Stomach smooth muscle (tissue), 2 donors: Measurements from ENCODE around the gene ZNF708.
"Not testable (repeated sequence)": the region's sequence is repeated elsewhere in the genome, so short reads cannot be mapped to it uniquely, and the experiment has no call there.

Source experiments
- H3K27ac ChIP-seq: one replicate; pipeline ENCODE4 v1.7.0; 2013; ENCODE audit warnings: mild to moderate bottlenecking, low read length, inconsistent platforms
- H3K27me3 ChIP-seq, 2 donors: one replicate each; pipeline ENCODE4 v1.7.0; 2013; ENCODE audit warnings: low read length in 2 of 2; ENCODE audit not compliant: insufficient read depth in 2 of 2, control insufficient read depth in 1 of 2
- H3K36me3 ChIP-seq, 2 donors: one replicate each; pipeline ENCODE4 v1.7.0; 2013; ENCODE audit warnings: low read length in 2 of 2; ENCODE audit not compliant: control insufficient read depth in 2 of 2, insufficient read depth in 2 of 2
- H3K4me1 ChIP-seq: one replicate; pipeline ENCODE4 v1.7.0; 2013; ENCODE audit warnings: low read length; ENCODE audit not compliant: control insufficient read depth, insufficient read depth
- H3K4me3 ChIP-seq, 2 donors: one replicate each; pipeline ENCODE4 v1.7.0; 2013; ENCODE audit warnings: low read length in 2 of 2
- H3K9ac ChIP-seq, 2 donors: one replicate each; pipeline ENCODE4 v1.7.0; 2013; ENCODE audit warnings: low read length in 2 of 2, mild to moderate bottlenecking in 1 of 2
- H3K9me3 ChIP-seq, 2 donors: one replicate each; pipeline ENCODE4 v1.7.0; 2013; ENCODE audit warnings: low read length in 2 of 2; ENCODE audit not compliant: control insufficient read depth in 2 of 2
- donor health status: healthy.
- donor health status: Pancreatic carcinoma.

The ZNF708 gene

DNA sequence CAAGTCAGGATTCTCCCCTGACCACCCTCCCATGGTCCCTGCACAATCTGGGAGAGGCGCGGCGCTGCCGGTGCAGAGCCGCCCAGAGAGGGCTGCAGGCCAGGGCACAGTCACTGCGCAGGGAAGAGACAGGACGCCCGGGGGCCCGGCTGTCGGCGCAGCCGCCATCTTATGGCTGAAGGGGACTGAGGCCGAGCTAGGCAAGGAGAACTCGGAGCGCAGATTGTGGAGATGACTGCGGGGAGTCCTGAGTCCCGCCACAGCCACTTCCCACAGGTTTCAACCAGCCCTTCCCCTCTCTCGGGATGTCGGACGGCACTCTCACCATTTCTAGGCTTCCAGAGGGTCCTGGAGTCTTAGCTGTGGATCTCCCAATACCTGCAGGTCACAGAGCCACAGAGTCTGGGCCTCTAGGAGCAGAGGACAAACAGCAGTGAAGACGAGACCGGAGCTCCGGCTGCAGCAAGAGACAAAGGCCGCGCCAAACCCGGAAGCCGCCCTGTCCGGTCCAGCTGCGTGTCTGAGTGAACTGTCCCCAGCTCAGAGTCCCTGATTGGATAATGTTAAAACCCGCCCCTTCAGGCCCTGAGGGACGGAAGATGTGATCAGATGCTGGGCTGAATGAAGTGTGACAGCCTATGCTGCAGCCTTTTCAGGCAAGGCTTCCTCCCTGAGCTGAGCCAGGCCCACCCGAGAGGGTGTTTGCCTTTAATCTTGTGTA is at the start of gene ZNF708:
Gene ZNF708 (minus strand): TSS at position 526 of the 721 bp plus-strand sequence. CDS start 198 bp downstream, at position 328.
- peaks cover 0 to 4% of the 10 kb centered on the region in 2 donors for H3K36me3 ChIP-seq
- H3K9ac ChIP-seq = peak within 1 kb of the TSS; percentile 94 to 96
- H3K27ac ChIP-seq = peak within 1 kb of the TSS; percentile 95
- no peaks in the 10 kb centered on the region for H3K27me3 ChIP-seq
- peak within 1 kb of the TSS; percentile 83 to 98 for H3K4me3 ChIP-seq
- peaks cover 9% of the 10 kb centered on the region for H3K4me1 ChIP-seq
- no peaks in the 10 kb centered on the region for H3K9me3 ChIP-seq

DNA sequence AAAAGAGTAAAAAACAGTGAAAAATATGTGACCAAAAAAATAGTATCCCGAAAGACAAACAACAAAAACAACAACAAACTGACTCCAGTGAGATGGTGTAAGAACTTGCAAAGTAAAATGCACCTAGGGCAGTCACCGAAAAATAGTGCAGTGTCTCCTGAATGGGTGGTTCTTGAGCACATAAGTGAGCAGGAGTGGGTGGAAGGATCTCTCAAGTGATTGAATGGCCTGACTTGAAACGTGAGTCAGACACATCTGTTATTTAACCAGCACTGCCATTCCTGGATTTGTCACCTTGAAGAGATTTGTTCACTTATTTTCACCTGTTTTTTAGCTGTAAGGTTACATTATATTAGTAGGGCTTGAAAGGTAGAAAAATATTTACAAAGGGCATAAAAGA is 33.1 kb upstream of the ZNF708 start:
- Histone ChIP-seq H3K9me3 (no peaks in the 10 kb centered on the region), H3K9ac (no peak overlapping the region), H3K36me3 (peaks cover 0 to 2% of the 10 kb centered on the region in 2 donors), H3K27ac (no peak overlapping the region), H3K27me3 (no peaks in the 10 kb centered on the region), H3K4me3 (no peak overlapping the region), H3K4me1 (no peaks in the 10 kb centered on the region)

GRCh38 chr19:21358768-21359451 is 29.7 kb upstream of the ZNF708 start, which contains the start of gene ZNF738:
TSS of gene ZNF738 (plus strand) at chr19:21359000. CDS start at chr19:21359141, 141 bp downstream.
- Histone ChIP-seq H3K36me3 (peaks cover 0 to 2% of the 10 kb centered on the region in 2 donors), H3K4me1 (no peaks in the 10 kb centered on the region), H3K9me3 (no peaks in the 10 kb centered on the region), H3K27me3 (no peaks in the 10 kb centered on the region), H3K9ac (peak within 1 kb of the TSS; percentile 86 to 88), H3K27ac (peak within 1 kb of the TSS; percentile 71), H3K4me3 (peak within 1 kb of the TSS; percentile 92 to 97)

- H3K27me3 ChIP-seq = no peaks in the 10 kb centered on the region
- H3K9ac ChIP-seq = no peak overlapping the region
Measured at GRCh38 chr19:21352830-21353229, 23.6 kb upstream of the ZNF708 start.

DNA sequence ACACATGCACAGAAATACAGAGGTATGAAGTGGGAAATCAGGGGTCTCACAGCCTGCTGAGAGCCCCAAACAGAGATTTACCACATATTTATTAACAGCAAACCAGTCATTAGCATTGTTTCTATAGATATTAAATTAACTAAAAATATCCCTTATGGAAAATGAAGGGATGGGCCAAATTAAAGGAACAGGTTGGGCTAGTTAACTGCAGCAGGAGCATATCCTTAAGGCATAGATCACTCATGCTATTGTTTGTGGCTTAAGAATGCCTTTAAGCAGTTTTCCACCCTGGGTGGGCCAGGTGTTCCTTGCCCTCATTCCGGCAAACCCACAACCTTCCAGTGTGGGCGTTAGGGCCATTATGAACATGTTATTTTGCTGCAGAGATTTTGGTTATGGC is 15.6 kb upstream of the ZNF708 start:
- H3K27ac ChIP-seq, H3K9ac ChIP-seq, H3K9me3 ChIP-seq, H3K27me3 ChIP-seq, H3K36me3 ChIP-seq, H3K4me1 ChIP-seq, H3K4me3 ChIP-seq: not testable (repeated sequence)

More at GRCh38 chr19:21352830-21353229, 23.6 kb upstream of the ZNF708 start:
- peaks cover 0 to 4% of the 10 kb centered on the region in 2 donors for H3K9me3 ChIP-seq
- no peak overlapping the region for H3K4me3 ChIP-seq
- no peaks in the 10 kb centered on the region for H3K36me3 ChIP-seq
- H3K27ac ChIP-seq = no peak overlapping the region
- no peaks in the 10 kb centered on the region for H3K4me1 ChIP-seq

GRCh38 chr19:21335721-21336120 is 6.5 kb upstream of the ZNF708 start:
- no peak overlapping the region for H3K27ac ChIP-seq
- no peak overlapping the region for H3K4me3 ChIP-seq
- H3K4me1 ChIP-seq = no peaks in the 10 kb centered on the region
- H3K27me3 ChIP-seq = no peaks in the 10 kb centered on the region
- H3K9me3 ChIP-seq = peaks cover 4 to 7% of the 10 kb centered on the region in 2 donors
- H3K9ac ChIP-seq = no peak overlapping the region
- H3K36me3 ChIP-seq = no peaks in the 10 kb centered on the region

DNA sequence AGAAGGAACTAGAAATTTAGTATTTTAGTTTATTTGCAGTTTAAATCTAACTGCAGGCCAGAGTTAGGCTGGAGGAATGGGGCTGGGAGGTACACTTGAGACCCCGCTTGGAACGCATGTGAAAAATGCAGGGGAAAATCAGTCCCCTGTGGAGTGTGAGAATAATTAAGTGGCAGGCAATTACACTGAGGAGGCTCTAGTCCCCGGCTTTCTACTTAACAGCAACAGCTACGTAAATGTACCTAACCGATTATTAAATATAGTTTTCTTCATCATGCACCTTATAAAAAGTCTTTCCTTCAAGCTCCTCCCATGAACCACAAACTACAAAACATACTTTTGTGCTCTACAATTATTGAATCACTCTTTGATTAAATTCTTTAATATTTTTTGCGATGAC is 804 bp downstream of the ZNF708 start:
- H3K9ac ChIP-seq = peak overlapping the region; percentile 94 to 96
- H3K27me3 ChIP-seq = no peaks in the 10 kb centered on the region
- peak overlapping the region; percentile 95 for H3K27ac ChIP-seq
- peaks cover 9% of the 10 kb centered on the region for H3K4me1 ChIP-seq
- H3K36me3 ChIP-seq = peaks cover 0 to 4% of the 10 kb centered on the region in 2 donors
- H3K4me3 ChIP-seq = peak overlapping the region; percentile 83 to 98
- H3K9me3 ChIP-seq = no peaks in the 10 kb centered on the region

DNA sequence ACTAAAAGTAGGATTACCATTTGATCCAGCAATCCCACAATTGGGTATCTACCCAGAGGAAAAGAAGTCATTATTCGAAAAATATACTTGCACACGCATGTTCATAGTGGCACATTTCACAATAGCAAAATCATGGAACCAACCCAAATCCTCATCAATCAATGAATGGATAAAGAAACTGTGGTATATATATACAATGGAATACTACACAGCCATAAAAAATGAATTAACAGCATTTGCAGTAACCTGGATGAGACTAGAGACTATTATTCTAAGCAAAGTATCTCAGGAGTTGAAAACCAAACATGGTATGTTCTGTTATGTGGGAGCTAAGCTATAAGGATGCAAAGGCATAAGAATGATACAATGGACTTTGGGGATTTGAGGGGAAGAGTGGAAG is 3.0 kb downstream of the ZNF708 start:
- no peak overlapping the region for H3K27ac ChIP-seq

DNA sequence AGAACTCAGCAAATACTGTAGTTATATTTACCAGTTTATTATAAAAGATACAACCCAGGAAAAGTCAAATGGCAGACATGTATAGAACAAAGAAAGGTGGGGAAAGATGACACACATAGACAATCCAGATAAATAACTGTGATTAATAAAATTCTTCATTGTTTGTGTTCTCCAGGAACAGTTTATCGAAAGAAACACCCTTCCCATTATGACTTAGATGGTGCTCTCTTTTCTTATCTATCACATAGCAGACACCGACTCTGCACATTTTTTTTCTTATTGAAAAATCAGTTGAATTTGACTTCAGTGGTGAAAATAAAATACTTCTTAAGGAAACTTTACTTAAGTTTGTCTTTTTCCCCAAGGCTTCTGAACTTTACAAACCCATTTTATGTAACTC is 6.2 kb downstream of the ZNF708 start:
- no peak overlapping the region for H3K9ac ChIP-seq
- no peak overlapping the region for H3K27ac ChIP-seq
- H3K9me3 ChIP-seq = no peaks in the 10 kb centered on the region
- no peak overlapping the region for H3K4me3 ChIP-seq
- no peaks in the 10 kb centered on the region for H3K27me3 ChIP-seq
- H3K4me1 ChIP-seq = peaks cover 8% of the 10 kb centered on the region
- peaks cover 0 to 4% of the 10 kb centered on the region in 2 donors for H3K36me3 ChIP-seq

More for the DNA sequence above, 3.0 kb downstream of the ZNF708 start:
- no peak overlapping the region for H3K9ac ChIP-seq
- H3K36me3 ChIP-seq = peaks cover 0 to 4% of the 10 kb centered on the region in 2 donors
- no peaks in the 10 kb centered on the region for H3K27me3 ChIP-seq
- H3K4me1 ChIP-seq = peaks cover 9% of the 10 kb centered on the region
- H3K4me3 ChIP-seq = no peak overlapping the region
- H3K9me3 ChIP-seq = no peaks in the 10 kb centered on the region

DNA sequence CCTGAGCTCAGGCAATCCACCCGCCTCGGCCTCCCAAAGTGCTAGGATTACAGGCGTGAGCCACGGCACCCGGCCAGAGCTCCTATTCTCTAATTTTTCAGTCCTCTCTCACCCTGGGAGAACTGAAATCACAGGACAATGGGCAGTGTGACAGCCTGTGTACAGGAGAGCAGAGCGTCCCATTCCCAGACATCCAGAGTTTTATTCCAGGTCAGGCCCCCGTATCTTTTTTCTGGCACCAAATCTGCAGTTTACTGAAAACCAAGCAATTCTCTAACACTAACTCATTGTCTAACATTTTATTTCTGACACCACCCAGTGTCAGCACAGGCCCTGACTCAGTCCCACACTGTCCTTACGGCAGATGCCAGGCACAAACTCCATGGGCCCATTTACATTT is 6.7 kb downstream of the ZNF708 start:
- Histone ChIP-seq H3K27ac (no peak overlapping the region), H3K36me3 (peaks cover 0 to 4% of the 10 kb centered on the region in 2 donors), H3K9me3 (no peaks in the 10 kb centered on the region), H3K9ac (no peak overlapping the region), H3K27me3 (no peaks in the 10 kb centered on the region), H3K4me3 (no peak overlapping the region), H3K4me1 (peaks cover 7% of the 10 kb centered on the region)

DNA sequence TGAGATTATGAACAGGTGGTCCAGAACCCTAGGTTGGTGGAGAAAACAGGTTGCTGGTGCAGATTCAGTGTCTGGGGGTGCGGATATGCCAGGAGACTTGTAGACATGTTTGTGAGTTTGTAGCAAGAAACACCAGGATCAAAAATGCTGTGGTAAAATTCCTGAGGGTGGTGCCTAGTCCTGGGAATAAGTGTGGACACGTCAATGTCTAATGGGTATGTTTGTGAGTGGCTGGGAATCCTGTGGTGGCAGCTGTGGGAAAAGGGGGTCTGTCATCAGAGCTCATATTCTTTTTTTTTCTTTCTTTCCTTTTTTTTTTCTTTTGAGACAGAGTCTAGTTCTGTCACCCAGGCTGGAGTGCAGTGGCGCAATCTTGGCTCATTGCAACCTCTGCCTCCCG is 7.2 kb downstream of the ZNF708 start:
- H3K36me3 ChIP-seq = peaks cover 0 to 4% of the 10 kb centered on the region in 2 donors
- H3K9me3 ChIP-seq = no peaks in the 10 kb centered on the region
- no peaks in the 10 kb centered on the region for H3K27me3 ChIP-seq
- peak overlapping the region in 1 of 2 donors; percentile 38 for H3K9ac ChIP-seq
- no peak overlapping the region for H3K27ac ChIP-seq
- no peak overlapping the region for H3K4me3 ChIP-seq
- peaks cover 6% of the 10 kb centered on the region for H3K4me1 ChIP-seq
